ENCODE results near the gene PEX26. TPM values are rescaled to one million over a fixed set of nuclear protein-coding genes. Genes with fewer than 3 reads are reported as not detected.
A peak's percentile ranks its signal among the peaks of the same experiment; 100 is the strongest.
"Not testable (repeated sequence)": the region's sequence is repeated elsewhere in the genome, so short reads cannot be mapped to it uniquely, and the experiment has no call there.

PEX26 gene
- polyA plus RNA-seq, 1 donor (not counting 4 experiments of a cell fraction or from before 2014, with no cell fraction given), result 23.0 TPM

GRCh38 chr22:18048441-18048898 is 29.3 kb upstream of the PEX26 start:
- TF ChIP-seq CTCF (optimal IDR thresholded peaks at IDR 0.05 in 1 of 3, IDR thresholded peaks at IDR 0.05 in 1 of 3, conservative IDR thresholded peaks at IDR 0.05 in 1 of 3; ENCODE audit: extremely low read depth in 1 of 3, insufficient read depth in 2 of 3, low read length in 3 of 3), result no peak
- TF ChIP-seq EZH2 (IDR thresholded peaks at IDR 0.05; ENCODE audit: low read length), result no peak
- peak overlapping the region; percentile 1 for H3K27ac ChIP-seq (ENCODE audit: control insufficient read depth, insufficient read depth, low read length)
- H3K4me1 ChIP-seq (ENCODE audit: control insufficient read depth, extremely low read depth, insufficient read depth, low read length), result peaks cover 22% of the 10 kb centered on the region
- peak overlapping the region in 1 of 3 experiments; percentile 40 for H3K4me3 ChIP-seq (ENCODE audit: control insufficient read depth in 2 of 3, extremely low read depth in 1 of 3, insufficient read depth in 2 of 3, low read depth in 1 of 3, low read length in 3 of 3)
- peak; percentile 76 for FAIRE-seq
- no peaks in the 10 kb centered on the region for H3K9me1 ChIP-seq (ENCODE audit: control insufficient read depth, extremely low read depth, insufficient read depth, low read length)
- H2AFZ ChIP-seq (ENCODE audit: control insufficient read depth, low read length), result peak overlapping the region; percentile 59
- no peaks in the 10 kb centered on the region for H3K9me3 ChIP-seq (ENCODE audit: control insufficient read depth, low read depth, low read length)
- peak overlapping the region; percentile 38 for H3K9ac ChIP-seq (ENCODE audit: control insufficient read depth, extremely low read depth, insufficient read depth, low read length)
- no peaks in the 10 kb centered on the region for H3K27me3 ChIP-seq (ENCODE audit: control insufficient read depth, extremely low read depth, insufficient read depth, low read length)
- dilution Hi-C loops (cut with MboI; ENCODE audit: extremely low pct_ligation_motif_present, low sequenced_read_pairs), result no loop called here
- no peaks in the 10 kb centered on the region for H3K36me3 ChIP-seq (ENCODE audit: control insufficient read depth in 2 of 2, extremely low read depth in 1 of 2, insufficient read depth in 2 of 2, low read length in 2 of 2)
- H3K4me2 ChIP-seq (ENCODE audit: control insufficient read depth, extremely low read depth, insufficient read depth, low read depth, low read length), result peak overlapping the region; percentile 49
- DNase-seq (ENCODE audit: low read depth, low spot score), result no peak
- no peaks in the 10 kb centered on the region for H3K79me2 ChIP-seq (ENCODE audit: control insufficient read depth, insufficient read depth, low read length)
- H4K20me1 ChIP-seq (ENCODE audit: control insufficient read depth, extremely low read depth, insufficient read depth, low read length), result no peaks in the 10 kb centered on the region

GRCh38 chr22:18050065-18050464 is 27.7 kb upstream of the PEX26 start:
- Histone ChIP-seq H3K27ac (ENCODE audit: control insufficient read depth, insufficient read depth, low read length) (peak overlapping the region; percentile 40), H3K9me1 (ENCODE audit: control insufficient read depth, extremely low read depth, insufficient read depth, low read length) (no peaks in the 10 kb centered on the region), H3K4me3 (ENCODE audit: control insufficient read depth in 2 of 3, extremely low read depth in 1 of 3, insufficient read depth in 2 of 3, low read depth in 1 of 3, low read length in 3 of 3) (no peak overlapping the region), H3K27me3 (ENCODE audit: control insufficient read depth, extremely low read depth, insufficient read depth, low read length) (no peaks in the 10 kb centered on the region), H3K79me2 (ENCODE audit: control insufficient read depth, insufficient read depth, low read length) (no peaks in the 10 kb centered on the region), H3K4me2 (ENCODE audit: control insufficient read depth, extremely low read depth, insufficient read depth, low read depth, low read length) (peak overlapping the region; percentile 31), H4K20me1 (ENCODE audit: control insufficient read depth, extremely low read depth, insufficient read depth, low read length) (no peaks in the 10 kb centered on the region), H2AFZ (ENCODE audit: control insufficient read depth, low read length) (peak overlapping the region; percentile 95), H3K36me3 (ENCODE audit: control insufficient read depth in 2 of 2, extremely low read depth in 1 of 2, insufficient read depth in 2 of 2, low read length in 2 of 2) (no peaks in the 10 kb centered on the region), H3K9ac (ENCODE audit: control insufficient read depth, extremely low read depth, insufficient read depth, low read length) (no peak overlapping the region), H3K4me1 (ENCODE audit: control insufficient read depth, extremely low read depth, insufficient read depth, low read length) (peaks cover 22% of the 10 kb centered on the region), H3K9me3 (ENCODE audit: control insufficient read depth, low read depth, low read length) (no peaks in the 10 kb centered on the region)
- DNase-seq (ENCODE audit: low read depth, low spot score), result no peak
- no peak for TF ChIP-seq CTCF (optimal IDR thresholded peaks at IDR 0.05 in 1 of 3, IDR thresholded peaks at IDR 0.05 in 1 of 3, conservative IDR thresholded peaks at IDR 0.05 in 1 of 3; ENCODE audit: extremely low read depth in 1 of 3, insufficient read depth in 2 of 3, low read length in 3 of 3)
- no peak for TF ChIP-seq EZH2 (IDR thresholded peaks at IDR 0.05; ENCODE audit: low read length)
- dilution Hi-C loops (cut with MboI; ENCODE audit: extremely low pct_ligation_motif_present, low sequenced_read_pairs), result no loop called here
- peak; percentile 87 for FAIRE-seq

DNA sequence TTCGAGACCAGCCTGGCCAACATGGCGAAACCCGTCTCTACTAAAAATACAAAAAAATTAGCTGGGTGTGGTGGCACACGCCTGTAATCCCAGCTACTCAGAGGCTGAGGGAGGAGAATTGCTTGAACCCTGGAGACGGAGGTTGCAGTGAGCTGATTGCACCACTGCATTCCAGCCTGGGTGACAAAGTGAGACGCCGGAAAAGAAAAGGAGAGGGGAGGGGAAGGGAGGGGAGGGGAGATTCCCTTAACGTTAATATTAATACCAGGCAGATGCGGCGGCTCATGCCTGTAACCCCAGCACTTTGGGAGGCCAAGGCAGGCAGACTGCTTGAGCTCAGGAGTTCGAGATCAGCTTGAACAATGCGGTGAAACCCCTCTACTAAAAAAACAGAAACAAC is 26.7 kb upstream of the PEX26 start:
- H2AFZ ChIP-seq (ENCODE audit: control insufficient read depth, low read length); H3K4me3 ChIP-seq (ENCODE audit: control insufficient read depth in 2 of 3, extremely low read depth in 1 of 3, insufficient read depth in 2 of 3, low read depth in 1 of 3, low read length in 3 of 3); H3K79me2 ChIP-seq (ENCODE audit: control insufficient read depth, insufficient read depth, low read length); H3K36me3 ChIP-seq (ENCODE audit: control insufficient read depth in 2 of 2, extremely low read depth in 1 of 2, insufficient read depth in 2 of 2, low read length in 2 of 2); H4K20me1 ChIP-seq (ENCODE audit: control insufficient read depth, extremely low read depth, insufficient read depth, low read length); H3K27ac ChIP-seq (ENCODE audit: control insufficient read depth, insufficient read depth, low read length); H3K4me2 ChIP-seq (ENCODE audit: control insufficient read depth, extremely low read depth, insufficient read depth, low read depth, low read length); H3K9me3 ChIP-seq (ENCODE audit: control insufficient read depth, low read depth, low read length); H3K9me1 ChIP-seq (ENCODE audit: control insufficient read depth, extremely low read depth, insufficient read depth, low read length); FAIRE-seq; H3K27me3 ChIP-seq (ENCODE audit: control insufficient read depth, extremely low read depth, insufficient read depth, low read length); DNase-seq (ENCODE audit: low read depth, low spot score); H3K9ac ChIP-seq (ENCODE audit: control insufficient read depth, extremely low read depth, insufficient read depth, low read length); dilution Hi-C loops (cut with MboI; ENCODE audit: extremely low pct_ligation_motif_present, low sequenced_read_pairs): not testable (repeated sequence)
- H3K4me1 ChIP-seq (ENCODE audit: control insufficient read depth, extremely low read depth, insufficient read depth, low read length), result peaks cover 27% of the 10 kb centered on the region

DNA sequence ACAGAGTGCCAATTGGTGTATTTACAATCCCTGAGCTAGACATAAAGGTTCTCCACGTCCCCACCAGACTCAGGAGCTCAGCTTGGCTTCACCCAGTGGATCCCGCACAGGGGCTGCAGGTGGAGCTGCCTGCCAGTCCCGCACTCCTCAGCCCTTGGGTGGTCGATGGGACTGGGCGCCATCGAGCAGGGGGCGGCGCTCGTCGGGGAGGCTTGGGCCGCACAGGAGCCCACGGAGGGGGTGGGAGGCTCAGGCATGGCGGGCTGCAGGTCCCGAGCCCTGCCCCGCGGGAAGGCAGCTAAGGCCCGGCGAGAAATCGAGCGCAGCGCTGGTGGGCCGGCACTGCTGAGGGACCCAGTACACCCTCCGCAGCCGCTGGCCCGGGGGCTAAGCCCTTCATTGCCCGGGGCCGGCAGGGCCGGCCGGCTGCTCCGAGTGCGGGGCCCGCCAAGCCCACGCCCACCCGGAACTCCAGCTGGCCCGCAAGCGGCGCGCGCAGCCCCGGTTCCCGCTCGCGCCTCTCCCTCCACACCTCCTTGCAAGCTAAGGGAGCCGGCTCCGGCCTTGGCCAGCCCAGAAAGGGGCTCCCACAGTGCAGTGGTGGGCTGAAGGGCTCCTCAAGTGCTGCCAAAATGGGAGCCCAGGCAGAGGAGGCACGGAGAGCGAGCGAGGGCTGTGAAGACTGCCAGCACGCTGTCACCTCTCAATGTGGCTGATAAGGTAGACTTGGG is 24.4 kb upstream of the PEX26 start:
- H3K9me3 ChIP-seq (ENCODE audit: control insufficient read depth, low read depth, low read length); H4K20me1 ChIP-seq (ENCODE audit: control insufficient read depth, extremely low read depth, insufficient read depth, low read length); H3K4me2 ChIP-seq (ENCODE audit: control insufficient read depth, extremely low read depth, insufficient read depth, low read depth, low read length); dilution Hi-C loops (cut with MboI; ENCODE audit: extremely low pct_ligation_motif_present, low sequenced_read_pairs); H3K9me1 ChIP-seq (ENCODE audit: control insufficient read depth, extremely low read depth, insufficient read depth, low read length); FAIRE-seq; H2AFZ ChIP-seq (ENCODE audit: control insufficient read depth, low read length); H3K79me2 ChIP-seq (ENCODE audit: control insufficient read depth, insufficient read depth, low read length); DNase-seq (ENCODE audit: low read depth, low spot score); H3K4me3 ChIP-seq (ENCODE audit: control insufficient read depth in 2 of 3, extremely low read depth in 1 of 3, insufficient read depth in 2 of 3, low read depth in 1 of 3, low read length in 3 of 3); H3K36me3 ChIP-seq (ENCODE audit: control insufficient read depth in 2 of 2, extremely low read depth in 1 of 2, insufficient read depth in 2 of 2, low read length in 2 of 2); H3K9ac ChIP-seq (ENCODE audit: control insufficient read depth, extremely low read depth, insufficient read depth, low read length); H3K27me3 ChIP-seq (ENCODE audit: control insufficient read depth, extremely low read depth, insufficient read depth, low read length); H3K27ac ChIP-seq (ENCODE audit: control insufficient read depth, insufficient read depth, low read length): not testable (repeated sequence)
- peaks cover 42% of the 10 kb centered on the region for H3K4me1 ChIP-seq (ENCODE audit: control insufficient read depth, extremely low read depth, insufficient read depth, low read length)

Data from keratinocyte (primary cell).